ENCODE results near the gene GPR62. TPM values are rescaled to one million over a fixed set of nuclear protein-coding genes. Genes with fewer than 3 reads are reported as not detected.
A peak's percentile ranks its signal among the peaks of the same experiment; 100 is the strongest.

GPR62 gene
- total RNA-seq, 1 donor from 2014 or later: not detected

GRCh38 chr3:51937611-51938450 lies 17.4 kb upstream of the GPR62 start:
- no peak for DNase-seq (ENCODE audit: low read depth)

- DNase-seq (ENCODE audit: low read depth): no peak
Observed at GRCh38 chr3:51938780-51939425, 16.3 kb upstream of the GPR62 start.

GRCh38 chr3:51940648-51941462 lies 14.3 kb upstream of the GPR62 start:
- no peak for DNase-seq (ENCODE audit: low read depth)

- no peak for DNase-seq (ENCODE audit: low read depth)
Observed at GRCh38 chr3:51941463-51941797, 13.8 kb upstream of the GPR62 start.

- DNase-seq (ENCODE audit: low read depth): peak; percentile 100
Observed at GRCh38 chr3:51941798-51942602, 13.2 kb upstream of the GPR62 start, which contains the start of the genes PARP3 and RRP9. PARP3 (plus strand) TSS chr3:51942363; CDS start chr3:51943356, 993 bp downstream. RRP9 (minus strand) TSS chr3:51941904; CDS start chr3:51941867, 37 bp downstream.

GRCh38 chr3:51942603-51943450 lies 12.4 kb upstream of the GPR62 start:
- DNase-seq (ENCODE audit: low read depth): peak; percentile 75

- DNase-seq (ENCODE audit: low read depth): no peak
Observed at GRCh38 chr3:51943451-51944391, 11.5 kb upstream of the GPR62 start.

- no peak for DNase-seq (ENCODE audit: low read depth)
Observed at GRCh38 chr3:51944451-51945021, 10.6 kb upstream of the GPR62 start.

- no peak for DNase-seq (ENCODE audit: low read depth)
Observed at GRCh38 chr3:51945031-51945840, 9.9 kb upstream of the GPR62 start.

GRCh38 chr3:51945926-51946705 lies 9.1 kb upstream of the GPR62 start:
- no peak for DNase-seq (ENCODE audit: low read depth)

- no peak for DNase-seq (ENCODE audit: low read depth)
Observed at GRCh38 chr3:51946796-51947195, 8.4 kb upstream of the GPR62 start.

GRCh38 chr3:51947215-51947900 lies 7.8 kb upstream of the GPR62 start:
- DNase-seq (ENCODE audit: low read depth): no peak

- DNase-seq (ENCODE audit: low read depth): no peak
Observed at GRCh38 chr3:51948016-51948580, 7.1 kb upstream of the GPR62 start.

- no peak for DNase-seq (ENCODE audit: low read depth)
Observed at GRCh38 chr3:51949121-51949520, 6.1 kb upstream of the GPR62 start.

- no peak for DNase-seq (ENCODE audit: low read depth)
Observed at GRCh38 chr3:51950899-51951298, 4.3 kb upstream of the GPR62 start.

- DNase-seq (ENCODE audit: low read depth): peak; percentile 57
Observed at GRCh38 chr3:51953445-51953844, 1.7 kb upstream of the GPR62 start.
